Activated naive CD8-positive, alpha-beta T cell treated with anti-CD3 and anti-CD28 coated beads for 36 hours (primary cell): ENCODE data around the gene CABS1. TPM values are rescaled to one million over a fixed set of nuclear protein-coding genes. Genes with fewer than 3 reads are reported as not detected.

Experiments used
- DNase-seq: peaks from one replicate; pipeline ENCODE4 v3.0.0; 2021
- H3K27ac Mint-ChIP-seq: one replicate; pipeline ENCODE4 v1.8.0; 2022; ENCODE audit warnings: mild to moderate bottlenecking, moderate library complexity, mixed read lengths
- H3K27me3 Mint-ChIP-seq: one replicate; pipeline ENCODE4 v1.8.0; 2022; ENCODE audit warnings: mild to moderate bottlenecking, mixed read lengths
- H3K36me3 Mint-ChIP-seq: one replicate; pipeline ENCODE4 v1.8.0; 2021; ENCODE audit warnings: mild to moderate bottlenecking, mixed read lengths
- H3K4me1 Mint-ChIP-seq: one replicate; pipeline ENCODE4 v1.8.0; 2021; ENCODE audit warnings: mixed read lengths
- H3K4me3 Mint-ChIP-seq: one replicate; pipeline ENCODE4 v1.8.0; 2022; ENCODE audit warnings: mild to moderate bottlenecking, moderate library complexity, mixed read lengths
- H3K9me3 Mint-ChIP-seq: one replicate; pipeline ENCODE4 v1.8.0; 2022; ENCODE audit warnings: mixed read lengths
- total RNA-seq, 2 experiments: library from RNA; stranded (reverse); gene quantifications; one replicate each; pipeline ENCODE4 v1.2.3, GENCODE V29; 2021

CABS1 gene
- not detected for total RNA-seq

GRCh38 chr4:70334681-70335080 lies at the start of gene CABS1:
Gene CABS1, plus strand, starts transcription at chr4:70334981. Its CDS starts 59 bp downstream, at chr4:70335040.
- Mint-ChIP-seq H3K36me3 (no peaks in the 10 kb centered on the region), H3K9me3 (no peaks in the 10 kb centered on the region), H3K27ac (no peak within 1 kb of the TSS), H3K4me1 (no peaks in the 10 kb centered on the region), H3K4me3 (no peak within 1 kb of the TSS), H3K27me3 (no peaks in the 10 kb centered on the region)
- DNase-seq = no peak

GRCh38 chr4:70288651-70289050 lies 46.1 kb upstream of the CABS1 start:
- Mint-ChIP-seq H3K27ac (no peak overlapping the region), H3K9me3 (peaks cover 2% of the 10 kb centered on the region), H3K4me1 (no peaks in the 10 kb centered on the region), H3K36me3 (no peaks in the 10 kb centered on the region), H3K4me3 (no peak overlapping the region), H3K27me3 (no peaks in the 10 kb centered on the region)
- no peak for DNase-seq

GRCh38 chr4:70291341-70291740 lies 43.4 kb upstream of the CABS1 start:
- Mint-ChIP-seq H3K27ac (no peak overlapping the region), H3K36me3 (no peaks in the 10 kb centered on the region), H3K9me3 (peaks cover 3% of the 10 kb centered on the region), H3K4me1 (no peaks in the 10 kb centered on the region), H3K27me3 (peaks cover 10% of the 10 kb centered on the region), H3K4me3 (no peak overlapping the region)
- no peak for DNase-seq

GRCh38 chr4:70297576-70297975 lies 37.2 kb upstream of the CABS1 start:
- peaks cover 1% of the 10 kb centered on the region for H3K9me3 Mint-ChIP-seq
- peaks cover 10% of the 10 kb centered on the region for H3K27me3 Mint-ChIP-seq
- no peaks in the 10 kb centered on the region for H3K36me3 Mint-ChIP-seq
- H3K27ac Mint-ChIP-seq = no peak overlapping the region
- H3K4me1 Mint-ChIP-seq = no peaks in the 10 kb centered on the region
- DNase-seq = no peak
- no peak overlapping the region for H3K4me3 Mint-ChIP-seq

- Mint-ChIP-seq H3K4me1 (no peaks in the 10 kb centered on the region), H3K36me3 (no peaks in the 10 kb centered on the region), H3K9me3 (peaks cover 1% of the 10 kb centered on the region), H3K27ac (no peak overlapping the region), H3K27me3 (peaks cover 10% of the 10 kb centered on the region), H3K4me3 (no peak overlapping the region)
- no peak for DNase-seq
Measured at GRCh38 chr4:70298051-70298450, 36.7 kb upstream of the CABS1 start.

- no peak for DNase-seq
- Mint-ChIP-seq H3K9me3 (no peaks in the 10 kb centered on the region), H3K36me3 (no peaks in the 10 kb centered on the region), H3K4me3 (no peak overlapping the region), H3K27me3 (peaks cover 2% of the 10 kb centered on the region), H3K4me1 (no peaks in the 10 kb centered on the region), H3K27ac (no peak overlapping the region)
Measured at GRCh38 chr4:70299643-70300042, 35.1 kb upstream of the CABS1 start.

GRCh38 chr4:70300215-70300614 lies 34.6 kb upstream of the CABS1 start:
- H3K4me3 Mint-ChIP-seq = no peak overlapping the region
- H3K36me3 Mint-ChIP-seq = no peaks in the 10 kb centered on the region
- no peaks in the 10 kb centered on the region for H3K4me1 Mint-ChIP-seq
- no peak overlapping the region for H3K27ac Mint-ChIP-seq
- no peak for DNase-seq
- no peaks in the 10 kb centered on the region for H3K27me3 Mint-ChIP-seq
- H3K9me3 Mint-ChIP-seq = no peaks in the 10 kb centered on the region

GRCh38 chr4:70303090-70303489 lies 31.7 kb upstream of the CABS1 start:
- DNase-seq = no peak
- Mint-ChIP-seq H3K36me3 (no peaks in the 10 kb centered on the region), H3K4me3 (no peak overlapping the region), H3K9me3 (no peaks in the 10 kb centered on the region), H3K27me3 (no peaks in the 10 kb centered on the region), H3K4me1 (no peaks in the 10 kb centered on the region), H3K27ac (no peak overlapping the region)

- Mint-ChIP-seq H3K27me3 (no peaks in the 10 kb centered on the region), H3K36me3 (no peaks in the 10 kb centered on the region), H3K9me3 (peaks cover 3% of the 10 kb centered on the region), H3K4me3 (no peak overlapping the region), H3K27ac (no peak overlapping the region), H3K4me1 (no peaks in the 10 kb centered on the region)
- no peak for DNase-seq
Measured at GRCh38 chr4:70305601-70306000, 29.2 kb upstream of the CABS1 start.

GRCh38 chr4:70306076-70306475 lies 28.7 kb upstream of the CABS1 start:
- H3K4me1 Mint-ChIP-seq = no peaks in the 10 kb centered on the region
- H3K36me3 Mint-ChIP-seq = no peaks in the 10 kb centered on the region
- DNase-seq = no peak
- H3K4me3 Mint-ChIP-seq = no peak overlapping the region
- H3K27me3 Mint-ChIP-seq = no peaks in the 10 kb centered on the region
- H3K9me3 Mint-ChIP-seq = peaks cover 3% of the 10 kb centered on the region
- H3K27ac Mint-ChIP-seq = no peak overlapping the region

- Mint-ChIP-seq H3K27ac (no peak overlapping the region), H3K4me3 (no peak overlapping the region), H3K9me3 (peaks cover 3% of the 10 kb centered on the region), H3K4me1 (no peaks in the 10 kb centered on the region), H3K27me3 (no peaks in the 10 kb centered on the region), H3K36me3 (no peaks in the 10 kb centered on the region)
- no peak for DNase-seq
Measured at GRCh38 chr4:70313736-70314135, 21.0 kb upstream of the CABS1 start.

- H3K9me3 Mint-ChIP-seq = no peaks in the 10 kb centered on the region
- H3K27ac Mint-ChIP-seq = no peak overlapping the region
- no peak overlapping the region for H3K4me3 Mint-ChIP-seq
- no peak for DNase-seq
- no peaks in the 10 kb centered on the region for H3K36me3 Mint-ChIP-seq
- no peaks in the 10 kb centered on the region for H3K27me3 Mint-ChIP-seq
- H3K4me1 Mint-ChIP-seq = no peaks in the 10 kb centered on the region
Measured at GRCh38 chr4:70315928-70316327, 18.9 kb upstream of the CABS1 start.

GRCh38 chr4:70326052-70326451 lies 8.7 kb upstream of the CABS1 start:
- H3K36me3 Mint-ChIP-seq = no peaks in the 10 kb centered on the region
- H3K9me3 Mint-ChIP-seq = no peaks in the 10 kb centered on the region
- no peak overlapping the region for H3K27ac Mint-ChIP-seq
- H3K27me3 Mint-ChIP-seq = no peaks in the 10 kb centered on the region
- H3K4me1 Mint-ChIP-seq = no peaks in the 10 kb centered on the region
- H3K4me3 Mint-ChIP-seq = no peak overlapping the region
- no peak for DNase-seq

- H3K9me3 Mint-ChIP-seq = no peaks in the 10 kb centered on the region
Measured at GRCh38 chr4:70336043-70336442, 1.3 kb downstream of the CABS1 start.

GRCh38 chr4:70337886-70338420 lies 3.2 kb downstream of the CABS1 start:
- no peak overlapping the region for H3K27ac Mint-ChIP-seq
- no peak overlapping the region for H3K4me3 Mint-ChIP-seq
- no peaks in the 10 kb centered on the region for H3K36me3 Mint-ChIP-seq
- H3K9me3 Mint-ChIP-seq = no peaks in the 10 kb centered on the region
- DNase-seq = no peak
- H3K27me3 Mint-ChIP-seq = no peaks in the 10 kb centered on the region
- no peaks in the 10 kb centered on the region for H3K4me1 Mint-ChIP-seq

More at GRCh38 chr4:70336043-70336442, 1.3 kb downstream of the CABS1 start:
- no peak for DNase-seq
- H3K4me1 Mint-ChIP-seq = no peaks in the 10 kb centered on the region
- no peaks in the 10 kb centered on the region for H3K36me3 Mint-ChIP-seq
- no peak overlapping the region for H3K27ac Mint-ChIP-seq
- no peak overlapping the region for H3K4me3 Mint-ChIP-seq
- H3K27me3 Mint-ChIP-seq = no peaks in the 10 kb centered on the region

- H3K27ac Mint-ChIP-seq = no peak overlapping the region
- H3K4me3 Mint-ChIP-seq = no peak overlapping the region
- H3K4me1 Mint-ChIP-seq = no peaks in the 10 kb centered on the region
- DNase-seq = no peak
- no peaks in the 10 kb centered on the region for H3K9me3 Mint-ChIP-seq
- H3K27me3 Mint-ChIP-seq = no peaks in the 10 kb centered on the region
- H3K36me3 Mint-ChIP-seq = no peaks in the 10 kb centered on the region
Measured at GRCh38 chr4:70356185-70356584, 21.4 kb downstream of the CABS1 start.
